H1 (cell line): Measurements from ENCODE around the gene IL36RN. TPM values are rescaled to one million over a fixed set of nuclear protein-coding genes. Genes with fewer than 3 reads are reported as not detected.

Source experiments
- CTCF ChIA-PET: fragments of 300-600 bp; sonication (Branson Sonifier 250); formaldehyde crosslinking; loops from one replicate; lab custom pipeline; 2021; ENCODE audit not compliant: partially characterized antibody; lab: Charles Lee
- POLR2A ChIA-PET: fragments of 300-600 bp; sonication (Branson Sonifier 250); formaldehyde crosslinking; loops from one replicate; lab custom pipeline; 2021; ENCODE audit warnings: inconsistent platforms; ENCODE audit not compliant: partially characterized antibody; lab: Charles Lee
- DNase-seq, 2 experiments: peaks; one replicate each; pipeline versions ENCODE4 v3.0.0 to v3.0.0-alpha.2; 2010 to 2022; ENCODE audit warnings: low spot score in 2 of 2, low read depth in 1 of 2, mixed read lengths in 1 of 2
- FAIRE-seq: peaks from 2 replicates; lab custom pipeline; 2011; peaks lifted over from hg19 to GRCh38; lab: Jason Lieb, UNC
- H2AFZ ChIP-seq: 2 replicates; pipeline ENCODE4 v1.8.1; 2012; ENCODE audit warnings: low read length, inconsistent platforms
- H2AK5ac ChIP-seq: 2 replicates; pipeline ENCODE4 v1.6.1; 2013; ENCODE audit warnings: low read depth, low read length
- H2BK120ac ChIP-seq: replicated peaks from 2 replicates; pipeline ENCODE3; 2013; ENCODE audit warnings: low read depth, low read length, inconsistent platforms
- H2BK12ac ChIP-seq: 2 replicates; pipeline ENCODE4 v1.6.1; 2013; ENCODE audit warnings: low read depth, low read length
- H2BK15ac ChIP-seq: 2 replicates; pipeline ENCODE4 v1.6.1; 2013; ENCODE audit warnings: low read length
- H2BK20ac ChIP-seq: 2 replicates; pipeline ENCODE4 v1.6.1; 2013; ENCODE audit warnings: low read length
- H2BK5ac ChIP-seq: 2 replicates; pipeline ENCODE4 v1.6.1; 2013; ENCODE audit warnings: low read depth, low read length
- H3K14ac ChIP-seq: 2 replicates; pipeline ENCODE4 v1.6.1; 2013; ENCODE audit warnings: inconsistent platforms; ENCODE audit not compliant: insufficient read length
- H3K18ac ChIP-seq: 2 replicates; pipeline ENCODE4 v1.6.1; 2013; ENCODE audit warnings: low read length; ENCODE audit errors: extremely low read depth
- H3K23ac ChIP-seq: 2 replicates; pipeline ENCODE4 v1.6.1; 2013; ENCODE audit warnings: inconsistent platforms; ENCODE audit not compliant: insufficient read length
- H3K23me2 ChIP-seq: 2 replicates; pipeline ENCODE4 v1.6.1; 2013; ENCODE audit warnings: low read depth, low read length
- H3K27ac ChIP-seq: 2 replicates; pipeline ENCODE4 v1.6.1; 2011; ENCODE audit warnings: low read depth, low read length, inconsistent platforms
- H3K27me3 ChIP-seq, 4 experiments: replicated peaks in 1 of 4; 1 replicate in 1 of 4; 2 replicates in 3 of 4; pipeline versions ENCODE4 v1.6.1 to v1.8.1; 2011 to 2013; ENCODE audit warnings: low read length in 3 of 4, mild to moderate bottlenecking in 3 of 4, inconsistent platforms in 2 of 4, mixed read lengths in 2 of 4, moderate library complexity in 1 of 4; ENCODE audit not compliant: control insufficient read depth in 3 of 4, insufficient read depth in 3 of 4; ENCODE audit errors: extremely low read depth in 1 of 4
- H3K36me3 ChIP-seq, 4 experiments: 2 replicates each; pipeline versions ENCODE4 v1.6.1 to v1.8.1; 2011 to 2013; ENCODE audit warnings: mild to moderate bottlenecking in 4 of 4, low read length in 3 of 4, moderate library complexity in 2 of 4, control low read depth in 1 of 4, inconsistent platforms in 1 of 4; ENCODE audit not compliant: insufficient read depth in 4 of 4, control insufficient read depth in 2 of 4
- H3K4ac ChIP-seq: replicated peaks from 2 replicates; pipeline ENCODE3; 2013; ENCODE audit warnings: low read length, low read depth, mixed read lengths, inconsistent platforms; ENCODE audit not compliant: insufficient read length
- H3K4me1 ChIP-seq, 4 experiments: replicated peaks in 1 of 4; 1 replicate in 1 of 4; 2 replicates in 3 of 4; pipeline versions ENCODE4 v1.6.1 to v1.8.1; 2011 to 2013; ENCODE audit warnings: low read length in 3 of 4, inconsistent platforms in 2 of 4, mixed read lengths in 1 of 4; ENCODE audit not compliant: insufficient read depth in 4 of 4, control insufficient read depth in 3 of 4
- H3K4me2 ChIP-seq, 2 experiments: 2 replicates each; pipeline versions ENCODE4 v1.6.1 to v1.8.1; 2011 to 2013; ENCODE audit warnings: low read depth in 2 of 2, low read length in 2 of 2, control low read depth in 1 of 2, inconsistent platforms in 1 of 2, mild to moderate bottlenecking in 1 of 2; ENCODE audit not compliant: insufficient read depth in 1 of 2
- H3K4me3 ChIP-seq, 4 experiments: fragments of 200-600, 300-600 bp in 1 of 4; sonication (generic), shearing (Covaris generic), sonication (Bioruptor Twin) in 1 of 4; 2 replicates each; pipeline versions ENCODE4 v1.5.1 to v1.8.1; 2011 to 2016; ENCODE audit warnings: low read length in 4 of 4, low read depth in 3 of 4, control low read depth in 2 of 4, inconsistent platforms in 2 of 4, mild to moderate bottlenecking in 2 of 4, mixed read lengths in 1 of 4, moderate library complexity in 1 of 4; ENCODE audit not compliant: insufficient read depth in 2 of 4; ENCODE audit errors: extremely low read depth in 1 of 4
- H3K56ac ChIP-seq: replicated peaks from 2 replicates; pipeline ENCODE3; 2013; ENCODE audit warnings: low read depth, mild to moderate bottlenecking, mixed read lengths, low read length, inconsistent platforms; ENCODE audit not compliant: insufficient read length
- H3K79me1 ChIP-seq: 2 replicates; pipeline ENCODE4 v1.6.1; 2013; ENCODE audit warnings: low read depth, low read length, control low read depth
- H3K79me2 ChIP-seq, 2 experiments: 2 replicates each; pipeline versions ENCODE4 v1.6.1 to v1.8.1; 2012 to 2013; ENCODE audit warnings: low read length in 2 of 2, mild to moderate bottlenecking in 2 of 2, inconsistent platforms in 1 of 2; ENCODE audit not compliant: insufficient read depth in 2 of 2, control insufficient read depth in 1 of 2
- H3K9ac ChIP-seq, 4 experiments: replicated peaks in 1 of 4; 1 replicate in 1 of 4; 2 replicates in 3 of 4; pipeline versions ENCODE4 v1.6.1 to v1.8.1; 2011 to 2013; ENCODE audit warnings: low read depth in 3 of 4, low read length in 3 of 4, control low read depth in 2 of 4, mild to moderate bottlenecking in 2 of 4, moderate library complexity in 2 of 4, inconsistent platforms in 1 of 4; ENCODE audit errors: extremely low read depth in 1 of 4
- H3K9me3 ChIP-seq, 2 experiments: 2 replicates each; pipeline versions ENCODE4 v1.6.1 to v1.8.1; 2012 to 2013; ENCODE audit warnings: mild to moderate bottlenecking in 2 of 2, moderate library complexity in 2 of 2, control low read depth in 1 of 2, inconsistent platforms in 1 of 2, low read depth in 1 of 2, low read length in 1 of 2, mixed read lengths in 1 of 2; ENCODE audit not compliant: insufficient read depth in 2 of 2
- H4K20me1 ChIP-seq, 2 experiments: replicated peaks in 1 of 2; 2 replicates each; pipeline versions ENCODE3 to v1.8.1; 2011 to 2013; ENCODE audit warnings: inconsistent platforms in 2 of 2, low read length in 2 of 2, mild to moderate bottlenecking in 1 of 2; ENCODE audit not compliant: insufficient read depth in 2 of 2, control insufficient read depth in 1 of 2
- H4K5ac ChIP-seq: 2 replicates; pipeline ENCODE4 v1.6.1; 2013; ENCODE audit warnings: low read length, low read depth, mixed read lengths, inconsistent platforms; ENCODE audit not compliant: insufficient read length
- H4K8ac ChIP-seq: 2 replicates; pipeline ENCODE4 v1.8.0; 2013; ENCODE audit warnings: mild to moderate bottlenecking, moderate library complexity, low read length, inconsistent platforms; ENCODE audit not compliant: insufficient read depth; ENCODE audit errors: extremely low read depth
- H4K91ac ChIP-seq: replicated peaks from 2 replicates; pipeline ENCODE3; 2013; ENCODE audit warnings: low read length, mixed read lengths, inconsistent platforms; ENCODE audit not compliant: insufficient read length
- CBX5 ChIP-seq: fragments of 300-800, 300-1000 bp; sonication (generic); IDR thresholded peaks from 2 replicates; pipeline ENCODE4 v1.7.1; 2016; ENCODE audit warnings: antibody characterized with exemption, low read length, low read depth
- CBX8 ChIP-seq: fragments of 300-800, 300-1000 bp; sonication (generic); IDR thresholded peaks from 2 replicates; pipeline ENCODE4 v1.7.1; 2016; ENCODE audit warnings: low read depth, low read length, borderline replicate concordance
- EGR1 ChIP-seq: IDR thresholded peaks from 2 replicates; pipeline ENCODE4 v1.6.1; 2011; ENCODE audit warnings: low read depth, low read length, borderline replicate concordance
- MAFK ChIP-seq: IDR thresholded peaks from 2 replicates; pipeline ENCODE4 v1.6.1; 2012; ENCODE audit warnings: low read depth, mild to moderate bottlenecking, improper control_type of control experiment, low read length
- RBBP5 ChIP-seq: IDR thresholded peaks from 2 replicates; pipeline ENCODE4 v1.7.1; 2012; ENCODE audit warnings: low read depth, mild to moderate bottlenecking, inconsistent platforms, low read length, moderate library complexity, borderline replicate concordance
- RNF2 ChIP-seq: fragments of 200-900, 300-1000 bp; sonication (generic); IDR thresholded peaks from 2 replicates; pipeline ENCODE4 v1.7.1; 2016; ENCODE audit warnings: borderline replicate concordance, low read depth, mild to moderate bottlenecking, antibody characterized with exemption, low read length; ENCODE audit not compliant: poor library complexity, severe bottlenecking; ENCODE audit errors: missing control alignments
- SP1 ChIP-seq: IDR thresholded peaks from 2 replicates; pipeline ENCODE4 v1.6.1; 2011; ENCODE audit warnings: low read depth, low read length
- SP4 ChIP-seq: IDR thresholded peaks from 2 replicates; pipeline ENCODE4 v1.6.1; 2012; ENCODE audit warnings: low read length, inconsistent platforms
- TAF1 ChIP-seq: IDR thresholded peaks from 2 replicates; pipeline ENCODE4 v1.6.1; 2011; ENCODE audit warnings: mild to moderate bottlenecking, low read depth, low read length
- TCF12 ChIP-seq: IDR thresholded peaks from 2 replicates; pipeline ENCODE4 v1.6.1; 2011; ENCODE audit warnings: low read depth, mild to moderate bottlenecking, low read length
- WGBS, 2 experiments: shearing (Covaris generic) in 1 of 2; methylation state at CpG; one replicate each; pipeline versions ENCODE4 v1.1.6 to v1.1.7; 2013 to 2015; ENCODE audit warnings: low lambda C conversion rate in 2 of 2, mixed read lengths in 2 of 2, inconsistent platforms in 1 of 2, low coverage in 1 of 2, missing lambda C conversion rate in 1 of 2; ENCODE audit not compliant: insufficient replicate concordance in 2 of 2, insufficient coverage in 1 of 2, insufficient read length in 1 of 2; ENCODE audit errors: extremely low coverage in 1 of 2, missing lambda C conversion rate in 1 of 2; 5-methylcytosine and 5-hydroxymethylcytosine counted together
- polyA plus RNA-seq, 7 experiments: library from polyadenylated mRNA; depleted of rRNA in 3 of 7; stranded (reverse) in 5 of 7; unstranded in 2 of 7; fragments of >200 nt in 5 of 7; fragments of 200-250 nt in 2 of 7; gene quantifications; 1 replicate in 5 of 7; 2 replicates in 1 of 7; 4 replicates in 1 of 7; pipeline versions ENCODE4 v1.2.1 to v1.2.3, GENCODE V29; 2011 to 2013; ENCODE audit warnings: missing spikeins in 2 of 7, mixed read lengths in 2 of 7
- total RNA-seq: library from RNA; stranded (reverse); fragmentation: NEBNext Ultra II Directional; extraction: Animal tissue kit (Norgen Biotek cat#: 25700); gene quantifications from 2 replicates; pipeline ENCODE4 v1.2.1, GENCODE V29; 2021
- TF ChIP-seq, protein P1 (sequence below), 3 experiments: IDR thresholded peaks; 1 replicate in 2 of 3; 2 replicates in 1 of 3; pipeline versions ENCODE4 v1.5.1 to v1.6.1; 2011; ENCODE audit warnings: low read length in 3 of 3, mild to moderate bottlenecking in 3 of 3, inconsistent platforms in 2 of 3, low read depth in 1 of 3, moderate library complexity in 1 of 3; ENCODE audit not compliant: insufficient read depth in 1 of 3; ENCODE audit errors: control extremely low read depth in 1 of 3

IL36RN gene
- total and polyA plus RNA-seq, 2 of the 8 experiments (the other 6 are each of a cell fraction or from before 2014, with no cell fraction given): not detected

DNA sequence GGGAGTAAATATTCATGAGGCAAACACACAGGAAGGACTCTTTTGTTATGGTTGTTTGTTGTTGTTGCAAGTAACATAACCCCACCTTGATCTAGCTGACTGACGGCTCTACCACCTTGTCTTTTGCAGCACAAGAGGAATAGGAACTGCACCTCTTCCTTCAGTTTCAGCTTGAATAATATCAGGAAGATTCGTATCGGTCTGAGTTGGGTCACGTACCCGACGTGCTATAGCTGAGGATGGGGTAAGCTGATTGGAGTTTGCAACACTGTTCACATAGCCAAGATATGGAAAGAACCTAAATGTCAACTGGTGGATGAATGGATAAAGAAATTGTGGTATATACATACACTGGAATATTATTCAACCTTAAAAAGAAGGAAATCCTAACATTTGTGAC is 53.9 kb downstream of the IL36RN start:
- no peak overlapping the region for H2AFZ ChIP-seq
- no peak overlapping the region for H2BK120ac ChIP-seq
- H4K8ac ChIP-seq: no peak overlapping the region
- no peak overlapping the region for H4K5ac ChIP-seq
- 0 out of 4 replicates have a peak overlapping the region, but pooled peaks of 1 of the 2 experiments have one; percentile 16 for H3K4me2 ChIP-seq
- H3K4me1 ChIP-seq: peaks cover 0 to 4% (median 0%) of the 10 kb centered on the region in 4 experiments; a peak in 1 of 7 replicates
- H2BK5ac ChIP-seq: no peak overlapping the region
- no peak overlapping the region; the same call in 1 of the 2 replicates for H3K18ac ChIP-seq
- no peaks in the 10 kb centered on the region for H3K9me3 ChIP-seq
- H3K23ac ChIP-seq: no peak overlapping the region
- no peaks in the 10 kb centered on the region for H3K79me1 ChIP-seq
- no peak overlapping the region for H3K4ac ChIP-seq
- no peak overlapping the region for H2AK5ac ChIP-seq
- H3K27me3 ChIP-seq: no peaks in the 10 kb centered on the region
- no peak for FAIRE-seq
- H4K20me1 ChIP-seq: no peaks in the 10 kb centered on the region
- no peaks in the 10 kb centered on the region for H3K23me2 ChIP-seq
- no peak overlapping the region for H2BK15ac ChIP-seq
- no peak overlapping the region for H3K27ac ChIP-seq
- 86% methylated on average over 6 of the region's 6 CpGs; no CpG with 5 or more reads in 1 of the 2 experiments for WGBS, 2 experiments
- ChIA-PET POLR2A (interaction anchor here (0.9 kb wide), 1 partner anchor 17 kb away, joined by 3 read pairs; no protein-coding TSS in a partner anchor), CTCF (interaction anchor here (1.6 to 10.3 kb wide), 3 partner anchors 25 to 86 kb away, joined by 5 to 71 read pairs (median 10); no protein-coding TSS in a partner anchor)
- no peak overlapping the region for H2BK20ac ChIP-seq
- no peaks in the 10 kb centered on the region for H3K79me2 ChIP-seq
- H2BK12ac ChIP-seq: peak overlapping the region; percentile 55; the same call in 1 of the 2 replicates
- H3K36me3 ChIP-seq: no peaks in the 10 kb centered on the region
- DNase-seq: no peak
- no peak overlapping the region for H3K9ac ChIP-seq
- H3K14ac ChIP-seq: no peak overlapping the region
- H3K4me3 ChIP-seq: no peak overlapping the region
- no peak overlapping the region for H4K91ac ChIP-seq
- no peak overlapping the region for H3K56ac ChIP-seq
- TF ChIP-seq TAF1 (no peak), RBBP5 (no peak), CBX8 (no peak), EGR1 (no peak), TCF12 (no peak), RNF2 (no peak), SP1 (no peak), CBX5 (no peak), MAFK (no peak), SP4 (no peak)
- TF ChIP-seq, protein P1, sequence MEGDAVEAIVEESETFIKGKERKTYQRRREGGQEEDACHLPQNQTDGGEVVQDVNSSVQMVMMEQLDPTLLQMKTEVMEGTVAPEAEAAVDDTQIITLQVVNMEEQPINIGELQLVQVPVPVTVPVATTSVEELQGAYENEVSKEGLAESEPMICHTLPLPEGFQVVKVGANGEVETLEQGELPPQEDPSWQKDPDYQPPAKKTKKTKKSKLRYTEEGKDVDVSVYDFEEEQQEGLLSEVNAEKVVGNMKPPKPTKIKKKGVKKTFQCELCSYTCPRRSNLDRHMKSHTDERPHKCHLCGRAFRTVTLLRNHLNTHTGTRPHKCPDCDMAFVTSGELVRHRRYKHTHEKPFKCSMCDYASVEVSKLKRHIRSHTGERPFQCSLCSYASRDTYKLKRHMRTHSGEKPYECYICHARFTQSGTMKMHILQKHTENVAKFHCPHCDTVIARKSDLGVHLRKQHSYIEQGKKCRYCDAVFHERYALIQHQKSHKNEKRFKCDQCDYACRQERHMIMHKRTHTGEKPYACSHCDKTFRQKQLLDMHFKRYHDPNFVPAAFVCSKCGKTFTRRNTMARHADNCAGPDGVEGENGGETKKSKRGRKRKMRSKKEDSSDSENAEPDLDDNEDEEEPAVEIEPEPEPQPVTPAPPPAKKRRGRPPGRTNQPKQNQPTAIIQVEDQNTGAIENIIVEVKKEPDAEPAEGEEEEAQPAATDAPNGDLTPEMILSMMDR (IDR thresholded peaks at IDR 0.05; ENCODE audit: control extremely low read depth in 1 of 3, insufficient read depth in 1 of 3, low read depth in 1 of 3, low read length in 3 of 3): no peak
